Measurements from ENCODE around the gene TRIM44. TPM values are rescaled to one million over a fixed set of nuclear protein-coding genes. Genes with fewer than 3 reads are reported as not detected.
"Not testable (repeated sequence)": the region's sequence is repeated elsewhere in the genome, so short reads cannot be mapped to it uniquely, and the experiment has no call there.

The TRIM44 gene
- polyA plus RNA-seq, 4 donors, result 8.9 to 35.4 (median 12.8) TPM

DNA sequence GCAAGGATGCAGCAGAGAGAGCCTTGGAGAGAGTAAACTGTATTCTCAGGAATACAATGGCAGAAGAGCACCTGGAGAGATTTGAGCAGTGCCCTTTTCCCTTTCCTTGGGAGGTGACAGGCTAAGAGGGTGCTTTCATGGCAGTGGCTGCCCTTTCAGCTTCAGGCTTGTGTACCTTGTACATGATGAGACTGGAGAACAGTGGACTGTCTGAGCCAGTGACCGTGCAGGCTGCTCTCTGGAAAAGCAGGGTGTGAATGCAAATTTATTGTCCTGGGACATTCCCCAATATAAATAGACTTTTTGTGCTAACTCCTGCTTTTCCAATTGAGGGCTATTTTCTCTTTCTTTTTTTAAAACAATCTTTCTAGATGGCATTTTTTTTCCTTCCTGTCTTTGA lies 99.3 kb downstream of the TRIM44 start:
- Histone ChIP-seq H3K27me3 (ENCODE audit: control insufficient read depth in 3 of 3, insufficient read depth in 3 of 3, low read length in 3 of 3) (no peaks in the 10 kb centered on the region), H3K36me3 (ENCODE audit: control insufficient read depth in 3 of 3, insufficient read depth in 2 of 3, low read depth in 1 of 3, low read length in 3 of 3) (peaks cover 0 to 4% (median 0%) of the 10 kb centered on the region in 3 donors), H3K27ac (ENCODE audit: low read depth in 1 of 3, low read length in 2 of 3) (no peak overlapping the region), H3K4me3 (ENCODE audit: low read depth in 1 of 3, low read length in 3 of 3) (no peak overlapping the region), H3K4me1 (ENCODE audit: control insufficient read depth in 3 of 3, insufficient read depth in 2 of 3, low read depth in 1 of 3, low read length in 2 of 3) (peaks cover 0 to 4% (median 3%) of the 10 kb centered on the region in 3 donors), H3K9me3 (ENCODE audit: control insufficient read depth in 2 of 2, insufficient read depth in 1 of 2, low read depth in 1 of 2, low read length in 1 of 2) (no peaks in the 10 kb centered on the region)
- FAIRE-seq, result no peak
- 42 to 74% (median 64%) methylated on average over 1 of the region's 1 CpG for WGBS, 3 donors
- no peak for DNase-seq

DNA sequence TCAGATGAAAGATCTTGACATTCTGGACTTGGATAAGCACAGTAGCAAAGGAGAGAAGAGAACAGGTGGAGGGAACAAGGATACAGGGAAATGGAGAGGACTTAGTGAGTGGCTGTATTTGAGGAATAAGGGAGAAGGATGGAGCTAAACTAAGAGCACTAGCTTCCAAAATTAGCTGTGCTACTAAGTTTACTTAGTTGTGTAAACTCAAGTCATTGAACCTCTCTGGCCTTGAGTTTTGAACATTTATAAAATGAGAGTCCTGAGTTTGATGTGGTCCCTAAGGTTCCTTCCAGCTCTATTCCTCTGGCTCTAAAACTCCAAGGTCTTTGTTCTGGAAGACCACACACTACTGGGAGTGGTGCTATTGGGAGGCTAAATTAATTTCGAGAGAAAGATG lies 100.7 kb downstream of the TRIM44 start:
- FAIRE-seq (no peak), DNase-seq (no peak)
- 93 to 96% (median 96%) methylated on average over 1 of the region's 1 CpG for WGBS, 3 donors
- Histone ChIP-seq H3K4me1 (ENCODE audit: control insufficient read depth in 3 of 3, insufficient read depth in 2 of 3, low read depth in 1 of 3, low read length in 2 of 3) (peaks cover 0 to 4% (median 3%) of the 10 kb centered on the region in 3 donors), H3K9me3 (ENCODE audit: control insufficient read depth in 2 of 2, insufficient read depth in 1 of 2, low read depth in 1 of 2, low read length in 1 of 2) (no peaks in the 10 kb centered on the region), H3K36me3 (ENCODE audit: control insufficient read depth in 3 of 3, insufficient read depth in 2 of 3, low read depth in 1 of 3, low read length in 3 of 3) (peaks cover 0 to 4% (median 0%) of the 10 kb centered on the region in 3 donors), H3K27me3 (ENCODE audit: control insufficient read depth in 3 of 3, insufficient read depth in 3 of 3, low read length in 3 of 3) (no peaks in the 10 kb centered on the region), H3K4me3 (ENCODE audit: low read depth in 1 of 3, low read length in 3 of 3) (no peak overlapping the region), H3K27ac (ENCODE audit: low read depth in 1 of 3, low read length in 2 of 3) (no peak overlapping the region)

DNA sequence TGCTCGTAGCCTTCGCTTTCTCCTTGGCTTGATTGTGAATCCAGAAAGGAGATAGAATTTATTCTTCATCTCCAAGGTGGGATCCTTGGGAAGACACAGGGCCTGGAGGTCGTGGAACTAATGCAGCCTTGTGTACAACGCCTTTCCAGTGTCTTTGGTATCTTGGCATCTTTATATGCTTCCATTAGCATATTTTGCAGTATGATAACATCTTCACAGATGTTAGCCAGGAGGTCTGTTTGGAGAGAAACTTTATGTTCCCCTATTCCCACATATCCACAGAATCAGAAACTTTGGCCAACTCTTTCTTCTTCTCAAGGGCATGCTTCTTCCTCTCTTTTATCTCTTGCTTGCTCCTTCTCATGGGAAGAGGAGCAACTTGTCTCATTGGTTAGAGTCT lies 101.2 kb downstream of the TRIM44 start:
- FAIRE-seq (no peak), DNase-seq (no peak)
- Histone ChIP-seq H3K4me3 (ENCODE audit: low read depth in 1 of 3, low read length in 3 of 3) (no peak overlapping the region), H3K36me3 (ENCODE audit: control insufficient read depth in 3 of 3, insufficient read depth in 2 of 3, low read depth in 1 of 3, low read length in 3 of 3) (peaks cover 0 to 4% (median 0%) of the 10 kb centered on the region in 3 donors), H3K27me3 (ENCODE audit: control insufficient read depth in 3 of 3, insufficient read depth in 3 of 3, low read length in 3 of 3) (no peaks in the 10 kb centered on the region), H3K4me1 (ENCODE audit: control insufficient read depth in 3 of 3, insufficient read depth in 2 of 3, low read depth in 1 of 3, low read length in 2 of 3) (peaks cover 0 to 4% (median 3%) of the 10 kb centered on the region in 3 donors), H3K27ac (ENCODE audit: low read depth in 1 of 3, low read length in 2 of 3) (no peak overlapping the region), H3K9me3 (ENCODE audit: control insufficient read depth in 2 of 2, insufficient read depth in 1 of 2, low read depth in 1 of 2, low read length in 1 of 2) (no peaks in the 10 kb centered on the region)
- WGBS, 3 donors, result 88 to 97% (median 91%) methylated on average over 4 of the region's 4 CpGs

DNA sequence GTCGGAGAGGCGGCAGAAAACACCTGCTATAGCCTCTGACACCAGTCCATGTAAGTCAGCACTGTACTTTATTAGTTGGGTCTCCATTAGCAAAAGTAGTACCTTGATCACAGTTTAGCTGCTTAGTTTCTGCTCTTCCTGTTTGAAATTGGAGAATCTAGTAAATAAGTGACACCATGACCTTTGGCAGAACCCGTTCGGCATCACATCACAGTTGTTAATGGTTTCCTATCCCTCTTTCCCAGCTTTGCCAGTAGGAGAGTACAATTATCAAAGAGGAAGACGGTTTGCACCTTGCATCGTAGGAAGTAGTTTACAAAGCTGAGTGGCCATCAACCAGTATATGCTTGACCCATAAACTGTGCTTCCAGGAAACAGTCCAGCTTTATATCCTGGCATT lies 101.8 kb downstream of the TRIM44 start:
- no peaks in the 10 kb centered on the region for H3K9me3 ChIP-seq (ENCODE audit: control insufficient read depth in 2 of 2, insufficient read depth in 1 of 2, low read depth in 1 of 2, low read length in 1 of 2)
- 33 to 63% (median 60%) methylated on average over 6 of the region's 6 CpGs for WGBS, 3 donors
- no peak for FAIRE-seq
- no peak overlapping the region for H3K4me3 ChIP-seq (ENCODE audit: low read depth in 1 of 3, low read length in 3 of 3)
- H3K4me1 ChIP-seq (ENCODE audit: control insufficient read depth in 3 of 3, insufficient read depth in 2 of 3, low read depth in 1 of 3, low read length in 2 of 3), result peaks cover 0 to 4% (median 3%) of the 10 kb centered on the region in 3 donors
- no peak overlapping the region for H3K27ac ChIP-seq (ENCODE audit: low read depth in 1 of 3, low read length in 2 of 3)
- peaks cover 0 to 4% (median 0%) of the 10 kb centered on the region in 3 donors for H3K36me3 ChIP-seq (ENCODE audit: control insufficient read depth in 3 of 3, insufficient read depth in 2 of 3, low read depth in 1 of 3, low read length in 3 of 3)
- DNase-seq, result peak in 1 of 2 donors; percentile 36
- no peaks in the 10 kb centered on the region for H3K27me3 ChIP-seq (ENCODE audit: control insufficient read depth in 3 of 3, insufficient read depth in 3 of 3, low read length in 3 of 3)

DNA sequence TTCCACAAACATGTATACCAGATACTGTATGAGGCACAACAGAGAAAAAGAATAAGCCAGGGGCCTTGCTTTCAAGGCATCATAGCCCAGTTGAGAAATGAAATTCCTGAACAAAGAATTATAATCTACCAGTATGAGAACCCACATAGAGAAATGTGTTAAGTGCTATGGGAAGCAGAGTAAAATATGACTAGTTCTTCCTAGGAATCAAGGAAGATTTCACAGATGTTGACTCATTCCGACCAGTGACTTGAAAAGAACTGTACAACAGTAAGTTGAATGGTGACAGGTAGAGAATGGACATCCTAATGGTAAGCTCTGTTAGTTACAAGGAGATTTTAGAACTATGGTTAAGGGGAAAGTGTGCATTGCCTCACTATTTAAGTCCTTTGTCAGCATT lies 102.6 kb downstream of the TRIM44 start:
- H3K9me3 ChIP-seq (ENCODE audit: control insufficient read depth in 2 of 2, insufficient read depth in 1 of 2, low read depth in 1 of 2, low read length in 1 of 2), result no peaks in the 10 kb centered on the region
- H3K27me3 ChIP-seq (ENCODE audit: control insufficient read depth in 3 of 3, insufficient read depth in 3 of 3, low read length in 3 of 3), result no peaks in the 10 kb centered on the region
- DNase-seq, result no peak
- 94 to 97% (median 96%) methylated on average over 1 of the region's 1 CpG for WGBS, 3 donors
- H3K36me3 ChIP-seq (ENCODE audit: control insufficient read depth in 3 of 3, insufficient read depth in 2 of 3, low read depth in 1 of 3, low read length in 3 of 3), result no peaks in the 10 kb centered on the region
- no peak for FAIRE-seq
- H3K4me1 ChIP-seq (ENCODE audit: control insufficient read depth in 3 of 3, insufficient read depth in 2 of 3, low read depth in 1 of 3, low read length in 2 of 3), result peaks cover 0 to 4% (median 3%) of the 10 kb centered on the region in 3 donors
- H3K4me3 ChIP-seq (ENCODE audit: low read depth in 1 of 3, low read length in 3 of 3), result no peak overlapping the region
- no peak overlapping the region for H3K27ac ChIP-seq (ENCODE audit: low read depth in 1 of 3, low read length in 2 of 3)

DNA sequence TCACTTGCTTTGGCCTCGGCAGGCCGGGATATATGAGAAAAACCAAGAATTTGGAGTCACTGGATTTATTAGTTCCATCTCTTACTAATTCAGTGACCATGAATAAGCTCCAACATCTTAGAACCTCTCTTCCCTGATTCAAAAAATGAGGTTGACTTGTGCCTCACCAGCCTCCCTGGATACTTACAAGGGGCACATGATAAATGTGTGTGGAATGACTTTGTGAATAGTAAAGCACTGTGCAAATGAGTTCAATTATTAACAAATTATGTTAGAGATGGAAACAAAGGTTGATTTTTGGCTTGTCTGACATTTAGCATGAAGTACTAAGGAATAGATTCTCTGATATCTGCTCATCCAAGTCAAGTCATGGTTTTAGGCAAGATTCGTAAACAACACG lies 104.1 kb downstream of the TRIM44 start:
- no peaks in the 10 kb centered on the region for H3K27me3 ChIP-seq (ENCODE audit: control insufficient read depth in 3 of 3, insufficient read depth in 3 of 3, low read length in 3 of 3)
- no peak for FAIRE-seq
- H3K36me3 ChIP-seq (ENCODE audit: control insufficient read depth in 3 of 3, insufficient read depth in 2 of 3, low read depth in 1 of 3, low read length in 3 of 3), result no peaks in the 10 kb centered on the region
- no peak overlapping the region for H3K4me3 ChIP-seq (ENCODE audit: low read depth in 1 of 3, low read length in 3 of 3)
- H3K4me1 ChIP-seq (ENCODE audit: control insufficient read depth in 3 of 3, insufficient read depth in 2 of 3, low read depth in 1 of 3, low read length in 2 of 3), result peaks cover 0 to 4% (median 3%) of the 10 kb centered on the region in 3 donors
- H3K27ac ChIP-seq (ENCODE audit: low read depth in 1 of 3, low read length in 2 of 3), result no peak overlapping the region
- no peak for DNase-seq
- 92 to 95% (median 94%) methylated on average over 4 of the region's 4 CpGs for WGBS, 3 donors
- no peaks in the 10 kb centered on the region for H3K9me3 ChIP-seq (ENCODE audit: control insufficient read depth in 2 of 2, insufficient read depth in 1 of 2, low read depth in 1 of 2, low read length in 1 of 2)

DNA sequence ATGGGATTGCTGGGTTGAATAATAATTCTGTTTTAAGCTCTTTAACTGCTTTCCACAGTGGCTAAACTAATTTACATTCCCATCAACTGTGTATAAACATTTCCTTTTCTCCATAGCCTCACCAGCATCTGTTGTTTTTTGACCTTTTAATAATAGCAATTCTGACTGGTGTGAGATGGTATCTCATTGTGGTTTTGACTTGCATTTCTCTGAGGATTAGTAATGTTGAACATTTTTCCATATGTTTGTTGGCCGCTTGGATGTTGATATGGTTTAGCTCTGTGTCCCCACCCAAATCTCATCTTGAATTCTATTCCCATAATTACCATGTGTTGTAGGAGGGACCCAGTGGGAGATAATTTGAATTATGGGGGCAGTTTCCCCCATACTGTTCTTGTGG lies 107.8 kb downstream of the TRIM44 start:
- H3K4me1 ChIP-seq (ENCODE audit: control insufficient read depth in 3 of 3, insufficient read depth in 2 of 3, low read depth in 1 of 3, low read length in 2 of 3); H3K27ac ChIP-seq (ENCODE audit: low read depth in 1 of 3, low read length in 2 of 3); H3K36me3 ChIP-seq (ENCODE audit: control insufficient read depth in 3 of 3, insufficient read depth in 2 of 3, low read depth in 1 of 3, low read length in 3 of 3); H3K27me3 ChIP-seq (ENCODE audit: control insufficient read depth in 3 of 3, insufficient read depth in 3 of 3, low read length in 3 of 3); H3K9me3 ChIP-seq (ENCODE audit: control insufficient read depth in 2 of 2, insufficient read depth in 1 of 2, low read depth in 1 of 2, low read length in 1 of 2); H3K4me3 ChIP-seq (ENCODE audit: low read depth in 1 of 3, low read length in 3 of 3); FAIRE-seq; DNase-seq: not testable (repeated sequence)
- 82 to 86% (median 83%) methylated on average over 1 of the region's 1 CpG for WGBS, 3 donors

DNA sequence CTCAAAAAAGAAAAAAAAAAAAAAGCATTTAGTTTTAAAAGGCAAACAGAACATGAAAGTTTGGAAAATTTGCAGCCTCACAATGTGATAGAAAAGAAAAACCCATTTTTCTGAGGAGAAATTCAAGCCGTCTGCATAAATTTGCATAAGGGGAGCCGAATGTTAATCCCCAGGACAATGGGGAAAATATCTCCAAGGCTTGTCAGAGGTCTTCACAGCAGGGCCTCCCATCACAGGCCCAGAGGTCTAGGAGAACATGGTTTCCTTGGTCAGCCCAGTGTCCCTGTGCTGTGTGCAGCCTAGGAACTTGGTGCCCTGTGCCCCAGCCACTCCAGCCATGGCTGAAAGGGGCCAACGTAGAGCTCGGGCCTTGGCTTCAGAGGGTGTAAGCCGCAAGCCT lies 109.1 kb downstream of the TRIM44 start:
- no peak overlapping the region for H3K4me3 ChIP-seq (ENCODE audit: low read depth in 1 of 3, low read length in 3 of 3)
- H3K4me1 ChIP-seq (ENCODE audit: control insufficient read depth in 3 of 3, insufficient read depth in 2 of 3, low read depth in 1 of 3, low read length in 2 of 3), result no peaks in the 10 kb centered on the region
- peaks cover 0 to 7% of the 10 kb centered on the region in 2 donors for H3K9me3 ChIP-seq (ENCODE audit: control insufficient read depth in 2 of 2, insufficient read depth in 1 of 2, low read depth in 1 of 2, low read length in 1 of 2)
- no peak overlapping the region for H3K27ac ChIP-seq (ENCODE audit: low read depth in 1 of 3, low read length in 2 of 3)
- DNase-seq (no peak), FAIRE-seq (no peak)
- H3K27me3 ChIP-seq (ENCODE audit: control insufficient read depth in 3 of 3, insufficient read depth in 3 of 3, low read length in 3 of 3), result no peaks in the 10 kb centered on the region
- H3K36me3 ChIP-seq (ENCODE audit: control insufficient read depth in 3 of 3, insufficient read depth in 2 of 3, low read depth in 1 of 3, low read length in 3 of 3), result peaks cover 0 to 7% (median 0%) of the 10 kb centered on the region in 3 donors
- 96 to 100% (median 100%) methylated on average over 5 of the region's 5 CpGs for WGBS, 3 donors

DNA sequence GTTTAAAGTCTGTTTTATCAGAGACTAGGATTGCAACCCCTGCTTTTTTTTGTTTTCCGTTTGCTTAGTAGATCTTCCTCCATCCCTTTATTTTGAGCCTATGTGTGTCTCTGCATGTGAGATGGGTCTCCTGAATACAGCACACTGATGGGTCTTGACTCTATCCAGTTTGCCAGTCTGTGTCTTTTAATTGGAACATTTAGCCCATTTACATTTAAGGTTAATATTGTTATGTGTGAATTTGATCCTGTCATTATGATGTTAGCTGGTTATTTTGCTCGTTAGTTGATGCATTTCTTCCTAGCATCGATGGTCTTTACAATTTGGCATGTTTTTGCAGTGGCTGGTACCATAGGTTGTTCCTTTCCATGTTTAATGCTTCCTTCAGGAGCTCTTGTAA lies 114.7 kb downstream of the TRIM44 start:
- H3K9me3 ChIP-seq (ENCODE audit: control insufficient read depth in 2 of 2, insufficient read depth in 1 of 2, low read depth in 1 of 2, low read length in 1 of 2), result peaks cover 0 to 12% of the 10 kb centered on the region in 2 donors
- FAIRE-seq; DNase-seq; H3K4me1 ChIP-seq (ENCODE audit: control insufficient read depth in 3 of 3, insufficient read depth in 2 of 3, low read depth in 1 of 3, low read length in 2 of 3); H3K36me3 ChIP-seq (ENCODE audit: control insufficient read depth in 3 of 3, insufficient read depth in 2 of 3, low read depth in 1 of 3, low read length in 3 of 3); H3K4me3 ChIP-seq (ENCODE audit: low read depth in 1 of 3, low read length in 3 of 3); H3K27me3 ChIP-seq (ENCODE audit: control insufficient read depth in 3 of 3, insufficient read depth in 3 of 3, low read length in 3 of 3); H3K27ac ChIP-seq (ENCODE audit: low read depth in 1 of 3, low read length in 2 of 3): not testable (repeated sequence)
- WGBS, 3 donors, result 81 to 97% (median 96%) methylated on average over 3 of the region's 3 CpGs

Data from small intestine (tissue), 7 donors.